CD14-positive monocyte (primary cell): ENCODE data around the gene CGNL1. TPM values are rescaled to one million over a fixed set of nuclear protein-coding genes. Genes with fewer than 3 reads are reported as not detected.

ENCODE experiments used
- DNase-seq, 3 donors: peaks; one replicate each; pipeline ENCODE4 v3.0.0-alpha.2; 2011 to 2022
- H2AFZ ChIP-seq: 2 replicates; pipeline ENCODE4 v1.6.0; 2012; ENCODE audit warnings: mild to moderate bottlenecking, low read depth, low read length, inconsistent platforms; ENCODE audit not compliant: insufficient read depth, poor library complexity, severe bottlenecking
- H3K27ac ChIP-seq, 2 donors: 1 replicate in 1 of 2; 2 replicates in 1 of 2; pipeline ENCODE4 v1.5.1; 2012 to 2013; ENCODE audit warnings: low read length in 2 of 2, control low read depth in 1 of 2, inconsistent platforms in 1 of 2, low read depth in 1 of 2, mild to moderate bottlenecking in 1 of 2
- H3K27me3 ChIP-seq, 2 donors: one replicate each; pipeline versions ENCODE4 v1.6.0 to v1.6.1; 2011 to 2013; ENCODE audit warnings: low read length in 2 of 2; ENCODE audit not compliant: control insufficient read depth in 2 of 2, insufficient read depth in 2 of 2
- H3K36me3 ChIP-seq, 2 donors: replicated peaks in 1 of 2; 1 replicate in 1 of 2; 2 replicates in 1 of 2; pipeline versions ENCODE4 v1.5.1 to v1.6.1; 2012 to 2013; ENCODE audit warnings: low read length in 2 of 2, control low read depth in 1 of 2, inconsistent platforms in 1 of 2, mild to moderate bottlenecking in 1 of 2; ENCODE audit not compliant: insufficient read depth in 2 of 2, control insufficient read depth in 1 of 2
- H3K4me1 ChIP-seq, 2 donors: 1 replicate in 1 of 2; 2 replicates in 1 of 2; pipeline versions ENCODE4 v1.5.1 to v1.6.1; 2012 to 2013; ENCODE audit warnings: low read length in 2 of 2, control low read depth in 1 of 2, inconsistent platforms in 1 of 2, mild to moderate bottlenecking in 1 of 2, moderate library complexity in 1 of 2; ENCODE audit not compliant: insufficient read depth in 2 of 2, control insufficient read depth in 1 of 2
- H3K4me2 ChIP-seq: replicated peaks from 2 replicates; pipeline ENCODE3; 2012; ENCODE audit warnings: low read length, moderate library complexity, mild to moderate bottlenecking; ENCODE audit not compliant: poor library complexity, severe bottlenecking; ENCODE audit errors: extremely low read depth
- H3K4me3 ChIP-seq, 3 experiments: fragments of 200-600 bp in 1 of 3; sonication (generic) in 1 of 3; replicated peaks in 1 of 3; 1 replicate in 2 of 3; 2 replicates in 1 of 3; pipeline ENCODE4 v1.5.1; 2011 to 2013; ENCODE audit warnings: low read length in 3 of 3, mild to moderate bottlenecking in 3 of 3, control low read depth in 2 of 3, low read depth in 2 of 3, inconsistent platforms in 1 of 3, moderate library complexity in 1 of 3
- H3K79me2 ChIP-seq: 2 replicates; pipeline ENCODE4 v1.6.0; 2012; ENCODE audit warnings: mild to moderate bottlenecking, control low read depth, inconsistent platforms, low read length, moderate library complexity; ENCODE audit not compliant: insufficient read depth
- H3K9ac ChIP-seq: 2 replicates; pipeline ENCODE4 v1.6.0; 2017; ENCODE audit warnings: low read length, mild to moderate bottlenecking; ENCODE audit not compliant: insufficient read depth, poor library complexity, severe bottlenecking
- H3K9me3 ChIP-seq, 2 donors: replicated peaks in 1 of 2; 1 replicate in 1 of 2; 2 replicates in 1 of 2; pipeline versions ENCODE4 v1.5.1 to v1.6.1; 2012 to 2013; ENCODE audit warnings: low read length in 2 of 2, control low read depth in 1 of 2; ENCODE audit not compliant: control insufficient read depth in 1 of 2, insufficient read depth in 1 of 2
- H4K20me1 ChIP-seq: 2 replicates; pipeline ENCODE4 v1.6.0; 2012; ENCODE audit warnings: mild to moderate bottlenecking, low read length, control low read depth, moderate library complexity; ENCODE audit not compliant: insufficient read depth
- H3K27ac Mint-ChIP-seq, 7 donors: one replicate each; pipeline ENCODE4 v1.8.0; 2020; ENCODE audit warnings: mild to moderate bottlenecking in 7 of 7, mixed read lengths in 7 of 7, moderate library complexity in 6 of 7, inconsistent platforms in 2 of 7
- H3K27me3 Mint-ChIP-seq, 3 donors: one replicate each; pipeline ENCODE4 v1.8.0; 2021 to 2022; ENCODE audit warnings: low read depth in 3 of 3, mild to moderate bottlenecking in 3 of 3, mixed read lengths in 3 of 3, moderate library complexity in 3 of 3, inconsistent platforms in 1 of 3
- H3K36me3 Mint-ChIP-seq, 2 donors: one replicate each; pipeline ENCODE4 v1.8.0; 2020; ENCODE audit warnings: mixed read lengths in 2 of 2, inconsistent platforms in 1 of 2, mild to moderate bottlenecking in 1 of 2
- H3K4me1 Mint-ChIP-seq: one replicate; pipeline ENCODE4 v1.8.0; 2020; ENCODE audit warnings: mild to moderate bottlenecking, mixed read lengths
- H3K4me3 Mint-ChIP-seq, 2 donors: one replicate each; pipeline ENCODE4 v1.8.0; 2020; ENCODE audit warnings: mild to moderate bottlenecking in 2 of 2, mixed read lengths in 2 of 2, moderate library complexity in 1 of 2
- H3K9me3 Mint-ChIP-seq, 7 donors: one replicate each; pipeline ENCODE4 v1.8.0; 2020 to 2022; ENCODE audit warnings: mixed read lengths in 7 of 7, mild to moderate bottlenecking in 6 of 7, moderate library complexity in 6 of 7, inconsistent platforms in 2 of 7
- WGBS: methylation state at CpG from one replicate; pipeline ENCODE4 v1.1.5; 2013; ENCODE audit warnings: missing lambda C conversion rate; ENCODE audit not compliant: insufficient coverage; 5-methylcytosine and 5-hydroxymethylcytosine counted together
- intact Hi-C, 2 donors: fragments of 100-400 bp; cut with micrococcal nuclease; formaldehyde crosslinking; loops; one replicate each; pipeline versions ENCODE4 v1.15.0 to v1.15.1; 2023
- polyA plus RNA-seq, 3 donors: library from polyadenylated mRNA; depleted of rRNA in 1 of 3; unstranded in 2 of 3; stranded (reverse) in 1 of 3; fragments of 300-500 nt in 2 of 3; fragments of >200 nt in 1 of 3; fragmentation: Illumina TruSeq in 2 of 3; gene quantifications; 1 replicate in 2 of 3; 2 replicates in 1 of 3; pipeline ENCODE4 v1.2.3, GENCODE V29; 2012 to 2021
- TF ChIP-seq, protein P1 (sequence below): fragments of 200-600 bp; IDR thresholded peaks from one replicate; pipeline ENCODE4 v1.8.0; 2022; ENCODE audit warnings: antibody characterized with exemption, mild to moderate bottlenecking

CGNL1 gene
- polyA plus RNA-seq, 3 donors = not detected

GRCh38 chr15:57553526-57553925 is 177.2 kb downstream of the CGNL1 start:
- H3K4me1 ChIP-seq = no peaks in the 10 kb centered on the region
- WGBS = 100% methylated on average over 5 of the region's 5 CpGs
- H3K9me3 Mint-ChIP-seq = no peaks in the 10 kb centered on the region
- H3K4me2 ChIP-seq = no peak overlapping the region
- H3K36me3 ChIP-seq = no peaks in the 10 kb centered on the region
- H3K27me3 ChIP-seq = no peaks in the 10 kb centered on the region
- no peaks in the 10 kb centered on the region for H3K36me3 Mint-ChIP-seq
- no peak overlapping the region for H3K9ac ChIP-seq
- no peak overlapping the region for H2AFZ ChIP-seq
- H3K27me3 Mint-ChIP-seq = peaks cover under 1 to 2% (median 2%) of the 10 kb centered on the region in 3 donors
- H3K4me3 ChIP-seq = no peak overlapping the region
- DNase-seq = no peak
- peaks cover 11% of the 10 kb centered on the region for H3K4me1 Mint-ChIP-seq
- no peak overlapping the region for H3K27ac ChIP-seq
- no peak overlapping the region for H3K4me3 Mint-ChIP-seq
- intact Hi-C loops = loop anchor here in 1 of 2 donors (10.0 kb wide), 1 partner anchor 101 kb away; no protein-coding TSS in a partner anchor
- no peak overlapping the region for H3K27ac Mint-ChIP-seq
- TF ChIP-seq, protein P1, sequence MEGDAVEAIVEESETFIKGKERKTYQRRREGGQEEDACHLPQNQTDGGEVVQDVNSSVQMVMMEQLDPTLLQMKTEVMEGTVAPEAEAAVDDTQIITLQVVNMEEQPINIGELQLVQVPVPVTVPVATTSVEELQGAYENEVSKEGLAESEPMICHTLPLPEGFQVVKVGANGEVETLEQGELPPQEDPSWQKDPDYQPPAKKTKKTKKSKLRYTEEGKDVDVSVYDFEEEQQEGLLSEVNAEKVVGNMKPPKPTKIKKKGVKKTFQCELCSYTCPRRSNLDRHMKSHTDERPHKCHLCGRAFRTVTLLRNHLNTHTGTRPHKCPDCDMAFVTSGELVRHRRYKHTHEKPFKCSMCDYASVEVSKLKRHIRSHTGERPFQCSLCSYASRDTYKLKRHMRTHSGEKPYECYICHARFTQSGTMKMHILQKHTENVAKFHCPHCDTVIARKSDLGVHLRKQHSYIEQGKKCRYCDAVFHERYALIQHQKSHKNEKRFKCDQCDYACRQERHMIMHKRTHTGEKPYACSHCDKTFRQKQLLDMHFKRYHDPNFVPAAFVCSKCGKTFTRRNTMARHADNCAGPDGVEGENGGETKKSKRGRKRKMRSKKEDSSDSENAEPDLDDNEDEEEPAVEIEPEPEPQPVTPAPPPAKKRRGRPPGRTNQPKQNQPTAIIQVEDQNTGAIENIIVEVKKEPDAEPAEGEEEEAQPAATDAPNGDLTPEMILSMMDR = no peak
- H4K20me1 ChIP-seq = no peaks in the 10 kb centered on the region
- no peaks in the 10 kb centered on the region for H3K79me2 ChIP-seq
- H3K9me3 ChIP-seq = no peaks in the 10 kb centered on the region

- DNase-seq = no peak
- no peaks in the 10 kb centered on the region for H3K27me3 ChIP-seq
- peak overlapping the region in 1 of 7 donors; percentile 52 for H3K27ac Mint-ChIP-seq
- 100% methylated on average over 6 of the region's 10 CpGs for WGBS
- intact Hi-C loops = loop anchor here in 1 of 2 donors (10.0 kb wide), 1 partner anchor 101 kb away; no protein-coding TSS in a partner anchor
- H2AFZ ChIP-seq = no peak overlapping the region
- H3K9me3 ChIP-seq = no peaks in the 10 kb centered on the region
- H3K36me3 ChIP-seq = no peaks in the 10 kb centered on the region
- H3K79me2 ChIP-seq = no peaks in the 10 kb centered on the region
- TF ChIP-seq, protein P1 = no peak
- H3K4me3 Mint-ChIP-seq = no peak overlapping the region
- no peak overlapping the region for H3K4me3 ChIP-seq
- peaks cover 0 to 2% (median 1%) of the 10 kb centered on the region in 3 donors for H3K27me3 Mint-ChIP-seq
- peaks cover 0 to 2% (median 0%) of the 10 kb centered on the region in 7 donors for H3K9me3 Mint-ChIP-seq
- no peak overlapping the region for H3K9ac ChIP-seq
- peaks cover 8% of the 10 kb centered on the region for H3K4me1 Mint-ChIP-seq
- no peaks in the 10 kb centered on the region for H3K4me1 ChIP-seq
- no peaks in the 10 kb centered on the region for H4K20me1 ChIP-seq
- no peak overlapping the region for H3K27ac ChIP-seq
- no peaks in the 10 kb centered on the region for H3K36me3 Mint-ChIP-seq
- H3K4me2 ChIP-seq = no peak overlapping the region
Measured at GRCh38 chr15:57554063-57554811, 177.9 kb downstream of the CGNL1 start.
